NCI-H1092 (cell line): ENCODE measurements around the gene MED13L.

Experiments
- DNase-seq: peaks from one replicate; lab custom pipeline; 2025; lab: John Stamatoyannopoulos, UW

MED13L gene

DNA sequence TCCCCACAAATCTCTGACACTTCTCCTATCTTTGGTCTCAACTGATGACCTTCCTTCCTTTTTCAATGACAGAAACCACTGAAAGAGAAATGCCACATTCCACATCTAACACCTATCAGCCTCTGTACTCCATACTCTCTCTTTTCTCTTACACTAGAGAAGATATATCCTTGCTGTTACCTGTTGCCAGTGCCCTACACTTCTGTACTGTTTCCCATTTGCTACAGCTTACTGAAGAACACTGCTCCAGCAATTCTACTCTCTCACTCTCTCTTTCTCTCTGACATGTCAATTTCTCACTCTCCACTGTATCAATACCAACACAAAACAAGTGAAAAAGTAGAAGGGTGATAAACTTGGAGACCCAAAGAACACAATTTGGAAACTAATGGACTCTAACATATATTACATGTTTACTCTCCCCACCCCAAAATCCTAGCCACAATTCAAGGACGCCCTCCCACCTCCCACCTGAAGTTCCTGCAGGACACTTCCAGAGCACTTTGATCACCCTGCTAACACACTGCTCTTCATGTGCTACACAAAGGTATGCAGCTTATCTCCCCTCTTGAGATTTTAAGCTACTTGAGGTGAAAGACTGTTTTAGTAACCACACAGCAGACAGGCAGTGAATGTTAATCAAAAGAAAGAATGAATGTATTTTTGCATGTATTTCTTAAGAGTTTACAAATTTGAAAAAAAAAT lies 95.0 kb downstream of the MED13L start:
- no peak for DNase-seq

DNA sequence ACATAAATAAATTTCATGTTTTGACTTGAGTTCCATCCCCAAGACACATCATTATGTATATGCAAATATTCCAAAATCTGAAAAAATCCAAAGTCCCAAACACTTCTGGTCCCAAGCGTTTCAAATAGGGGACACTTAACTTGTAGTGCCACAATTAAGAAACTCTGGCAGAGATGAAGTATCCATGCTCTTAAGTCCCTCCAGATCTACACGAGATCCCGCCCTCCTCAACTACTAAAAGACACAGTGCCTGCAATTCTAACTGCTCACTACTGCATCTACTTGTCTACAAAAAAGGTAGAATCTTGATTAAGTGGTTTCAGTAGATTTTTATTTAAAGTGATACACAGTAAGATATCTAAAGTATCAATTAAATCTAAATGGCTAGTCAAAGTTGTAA lies 97.0 kb downstream of the MED13L start:
- DNase-seq, result no peak

DNA sequence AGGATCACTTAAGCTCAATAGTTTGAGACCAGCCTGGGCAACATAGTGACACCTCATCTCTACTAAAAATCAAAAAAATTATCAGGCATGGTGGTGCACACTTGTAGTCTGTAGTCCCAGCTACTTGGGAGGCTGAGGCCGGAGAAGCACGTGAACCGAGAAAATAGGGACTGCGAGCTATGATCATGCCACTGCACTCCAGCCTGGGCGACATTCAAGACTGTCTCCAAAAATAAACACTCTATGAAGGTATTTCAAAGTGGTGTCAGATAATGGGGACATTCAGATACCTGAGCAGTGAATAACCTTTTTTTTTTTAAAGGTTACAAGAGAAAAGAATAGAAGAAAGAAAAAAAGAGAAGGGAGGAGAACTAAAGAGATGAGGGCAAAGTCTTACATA lies 98.1 kb downstream of the MED13L start:
- no peak for DNase-seq

DNA sequence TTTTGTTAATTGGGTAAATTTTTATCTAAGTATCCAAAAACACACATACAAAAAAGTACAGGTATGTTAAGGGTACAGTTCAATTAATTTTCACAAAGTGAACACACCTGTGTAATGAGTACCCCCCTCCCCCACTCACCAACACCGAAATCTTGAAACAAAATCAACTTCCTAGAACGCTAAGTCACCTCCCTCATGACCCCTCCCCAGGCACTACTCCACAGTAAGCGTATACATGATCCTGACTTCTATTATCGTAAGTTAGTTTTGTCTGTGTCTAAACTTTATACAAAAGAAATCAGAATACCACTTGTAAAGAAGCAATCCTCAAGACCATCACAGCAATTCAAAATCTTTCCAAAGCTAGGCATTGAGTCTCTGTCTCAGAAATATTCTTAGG lies 100.5 kb downstream of the MED13L start:
- DNase-seq, result no peak

DNA sequence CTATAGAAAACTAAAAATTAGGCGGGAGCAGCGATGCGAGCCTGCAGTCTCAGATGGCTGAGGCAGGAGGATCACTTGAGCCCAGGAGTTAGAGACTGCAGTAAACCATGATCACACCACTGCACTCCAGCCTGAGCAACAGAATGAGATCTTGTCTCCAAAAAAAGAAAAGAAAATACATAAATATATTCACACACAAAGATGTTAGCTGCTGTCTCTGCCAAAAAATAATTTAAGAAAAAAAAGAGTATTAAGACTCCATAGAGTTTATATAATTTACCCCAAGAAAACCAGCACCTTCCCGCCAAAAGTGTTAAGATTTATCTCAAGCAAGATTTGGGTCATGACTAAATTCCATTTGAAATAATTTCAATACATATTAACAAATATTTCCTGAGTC lies 102.6 kb downstream of the MED13L start:
- DNase-seq, result no peak

DNA sequence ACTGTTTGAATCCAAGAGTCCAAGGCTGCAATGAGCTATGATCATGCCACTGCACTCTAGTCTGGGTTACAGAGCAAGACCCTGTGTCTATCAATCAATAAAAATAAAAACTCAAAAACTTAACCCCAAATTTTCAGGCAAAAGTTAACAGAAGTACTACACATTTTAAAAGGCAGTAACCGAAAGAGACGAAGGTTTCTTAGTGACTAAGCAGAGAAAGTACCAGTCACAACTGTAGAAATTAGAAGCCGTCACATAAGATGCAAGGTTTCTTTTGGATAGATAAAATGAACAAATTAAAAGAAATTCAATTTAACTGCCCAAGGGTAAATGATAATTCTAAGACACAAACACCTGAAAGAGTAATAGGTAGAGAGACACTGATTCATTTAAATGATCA lies 103.5 kb downstream of the MED13L start:
- DNase-seq, result no peak

DNA sequence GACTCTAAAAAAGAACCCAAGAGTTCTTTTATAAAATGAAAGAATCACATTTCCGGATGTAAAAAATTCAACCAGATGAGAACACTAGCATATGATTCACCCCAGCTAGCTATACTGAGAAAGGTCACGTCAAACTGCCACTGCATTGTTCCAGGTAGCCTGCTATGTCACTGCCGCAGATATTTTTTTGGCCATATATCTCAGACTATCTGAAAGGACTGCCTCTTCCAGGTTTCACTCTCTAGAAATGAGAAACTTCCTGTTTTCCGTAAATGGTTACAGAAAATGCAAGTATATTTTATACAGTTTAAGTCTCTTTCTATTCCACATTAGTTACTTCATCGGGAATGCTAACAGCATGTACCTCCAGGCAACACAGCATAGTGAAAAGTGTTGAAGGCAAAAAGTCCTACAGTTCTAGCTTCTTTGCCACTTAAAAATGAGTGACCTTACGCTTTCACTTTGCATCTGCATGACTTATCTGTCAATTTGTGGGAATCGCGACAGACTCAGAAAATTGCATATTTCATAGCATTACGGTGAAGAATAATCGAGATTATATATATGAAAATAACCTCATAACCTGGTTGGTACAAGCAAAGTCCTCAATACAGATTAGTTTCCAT lies 105.2 kb downstream of the MED13L start:
- no peak for DNase-seq

DNA sequence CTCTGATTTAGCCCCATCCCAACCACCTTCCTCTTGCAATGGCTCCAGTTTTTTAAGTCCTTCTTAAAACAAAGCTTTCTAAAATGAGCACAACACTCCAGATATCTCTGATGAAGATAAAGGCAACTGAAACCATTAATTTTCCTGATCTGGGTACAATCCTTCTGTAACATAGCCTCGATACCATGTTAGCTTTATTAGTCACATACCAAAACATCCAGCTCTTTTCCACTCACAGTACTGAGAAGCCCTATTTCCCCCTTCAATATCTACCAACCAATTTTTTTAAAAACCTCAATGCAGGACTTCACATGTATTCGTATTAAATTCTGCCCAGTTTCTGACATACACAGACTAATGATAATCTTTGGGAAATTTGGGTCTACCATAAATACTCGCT lies 105.9 kb downstream of the MED13L start:
- no peak for DNase-seq

DNA sequence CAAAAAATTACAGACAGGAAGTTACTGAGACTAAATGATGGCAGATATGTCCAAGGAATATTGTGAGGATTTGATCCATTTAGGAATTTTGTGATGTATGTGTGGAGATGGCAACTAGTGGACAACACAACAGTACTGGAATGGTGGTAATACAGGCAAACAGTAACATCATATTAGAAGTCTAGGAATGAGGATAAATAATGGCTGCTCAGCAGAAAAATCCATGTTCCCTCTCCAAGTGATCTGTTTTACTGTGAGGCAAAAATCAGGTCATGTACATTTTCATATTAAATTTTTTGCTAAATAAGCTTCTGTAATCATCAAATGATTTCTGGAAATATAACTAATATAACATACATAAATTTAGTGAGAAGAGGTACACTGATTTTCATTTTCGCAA lies 108.4 kb downstream of the MED13L start:
- no peak for DNase-seq

DNA sequence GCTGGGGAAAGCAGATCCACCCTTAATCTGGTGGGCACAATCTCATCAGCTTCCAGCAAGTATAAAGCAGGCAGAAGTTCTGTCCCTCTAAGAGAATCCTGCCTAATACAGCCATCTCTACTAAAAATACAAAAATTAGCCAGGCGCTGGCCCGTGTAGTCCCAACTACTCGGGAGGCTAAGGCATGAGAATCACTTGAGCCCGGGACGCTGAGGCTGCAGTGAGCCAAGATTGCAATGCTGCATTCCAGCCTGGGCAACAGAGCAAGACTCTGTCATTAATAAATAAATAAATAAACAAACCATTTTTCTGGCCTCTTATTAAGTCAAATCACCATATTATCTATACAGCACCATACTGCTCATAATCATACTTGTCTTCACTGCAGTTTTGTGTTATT lies 111.2 kb downstream of the MED13L start:
- DNase-seq, result no peak

DNA sequence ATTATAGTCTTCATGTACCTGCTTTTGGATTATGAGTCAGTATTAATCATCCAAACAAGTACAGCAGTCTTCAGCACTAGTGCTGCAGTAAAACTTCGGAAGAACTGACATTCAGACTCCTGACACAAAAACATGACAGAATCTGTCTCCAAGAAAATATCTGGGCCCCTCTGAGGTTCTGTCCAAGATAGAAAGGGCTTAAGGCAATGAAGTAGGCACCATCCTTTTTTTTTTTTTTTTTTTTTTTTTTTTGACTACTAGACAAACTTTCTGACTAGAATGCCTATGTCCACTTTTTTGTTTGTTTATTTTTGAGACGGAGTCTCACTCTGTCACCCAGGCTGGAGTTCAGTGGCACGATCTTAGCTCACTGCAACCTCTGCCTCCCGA lies 112.5 kb downstream of the MED13L start:
- DNase-seq, result no peak

DNA sequence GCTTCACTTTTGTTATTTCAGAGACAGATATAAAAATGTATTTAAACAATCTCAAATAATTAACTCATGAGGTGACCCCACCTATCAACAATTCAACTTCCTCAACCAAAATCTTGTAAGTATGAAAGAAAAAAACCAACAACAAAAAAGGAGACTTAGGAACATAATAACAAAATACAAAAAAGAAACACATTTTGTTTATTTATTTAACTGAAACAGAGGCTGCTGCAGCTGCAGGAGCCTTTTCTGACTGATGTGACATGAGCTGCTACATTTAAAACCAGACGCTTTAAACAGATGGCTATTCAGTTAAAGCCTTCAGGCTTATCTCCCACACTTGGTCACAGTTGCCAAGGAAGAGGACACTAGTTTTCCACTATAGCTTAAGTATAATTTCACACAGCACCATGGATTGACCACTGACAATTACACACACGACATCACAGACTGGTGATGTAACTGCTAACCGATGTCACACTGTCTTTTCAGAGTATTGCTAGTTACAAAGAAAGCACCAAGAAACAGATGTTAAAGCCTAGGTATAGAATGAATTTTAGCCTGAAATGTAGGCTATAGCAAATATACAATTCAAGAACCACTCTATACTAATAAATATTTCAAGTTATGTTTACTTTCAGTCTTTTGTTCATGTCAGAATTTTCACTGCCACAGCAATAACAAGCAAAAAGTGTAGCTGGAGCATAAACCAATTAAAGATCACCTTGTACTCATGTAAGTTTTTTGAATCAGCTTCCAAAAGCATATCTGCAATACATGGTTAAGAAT lies 113.0 kb downstream of the MED13L start:
- no peak for DNase-seq

DNA sequence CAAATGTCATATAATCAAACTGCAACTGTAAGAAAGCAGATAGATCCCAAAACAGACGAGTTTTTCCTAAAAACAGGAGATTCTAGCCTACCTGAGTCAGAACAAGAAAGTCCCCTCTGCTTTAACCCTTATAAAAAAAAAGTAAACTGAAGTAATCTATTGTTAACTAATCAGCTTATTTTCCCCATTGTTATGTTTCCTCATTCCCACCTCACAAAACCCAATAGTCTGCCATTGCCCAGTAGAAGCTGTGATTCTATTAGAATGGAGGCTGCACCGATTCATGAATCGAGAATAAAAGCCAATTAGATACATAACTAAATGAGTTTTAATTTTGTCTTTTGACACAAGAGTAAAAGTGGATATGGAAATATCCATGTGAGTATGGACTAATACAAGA lies 115.4 kb downstream of the MED13L start:
- no peak for DNase-seq

DNA sequence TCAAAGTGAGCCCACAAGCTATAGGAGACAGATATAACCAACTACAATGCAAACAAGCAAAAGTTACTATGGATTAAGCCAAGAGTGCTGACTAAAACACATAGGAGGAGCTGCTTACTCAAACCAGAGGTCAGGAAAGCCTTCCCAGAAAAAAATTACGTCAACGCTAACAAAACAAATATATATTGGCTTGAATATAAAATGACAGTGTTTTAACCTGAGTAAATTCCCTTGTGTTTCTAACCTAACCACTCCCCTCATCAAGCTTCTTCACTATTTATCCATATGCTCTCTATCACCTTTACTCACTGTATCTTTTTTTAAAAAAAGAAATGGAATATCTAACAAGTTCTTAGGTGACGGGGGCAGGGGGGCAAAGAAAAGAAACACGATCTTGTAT lies 115.9 kb downstream of the MED13L start:
- DNase-seq, result no peak

DNA sequence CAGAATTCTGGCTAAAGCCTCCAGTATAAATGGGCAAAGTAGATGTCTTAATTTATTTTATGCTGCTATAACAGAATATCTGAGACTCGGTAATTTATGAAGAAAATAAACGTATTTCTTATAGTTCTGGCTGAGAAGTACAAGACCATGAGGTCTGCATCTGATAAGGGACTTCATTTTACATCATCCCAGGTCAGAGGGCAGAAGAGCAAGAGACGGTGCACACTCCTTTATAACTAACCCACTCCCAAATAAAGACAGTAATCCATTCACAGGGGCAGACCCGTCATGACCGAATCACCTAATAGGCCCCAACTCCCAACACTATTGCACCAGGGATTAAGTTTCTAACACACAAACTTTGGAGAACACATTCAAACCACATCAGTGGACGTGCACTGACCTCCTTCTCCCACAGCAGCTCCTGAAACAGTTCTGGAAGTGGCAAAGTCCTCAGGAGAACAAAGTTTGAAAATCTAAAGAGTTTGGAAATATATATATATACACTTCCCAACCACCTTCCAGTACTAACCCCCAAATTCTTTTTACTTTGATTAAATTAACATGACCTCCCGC lies 116.5 kb downstream of the MED13L start:
- no peak for DNase-seq

DNA sequence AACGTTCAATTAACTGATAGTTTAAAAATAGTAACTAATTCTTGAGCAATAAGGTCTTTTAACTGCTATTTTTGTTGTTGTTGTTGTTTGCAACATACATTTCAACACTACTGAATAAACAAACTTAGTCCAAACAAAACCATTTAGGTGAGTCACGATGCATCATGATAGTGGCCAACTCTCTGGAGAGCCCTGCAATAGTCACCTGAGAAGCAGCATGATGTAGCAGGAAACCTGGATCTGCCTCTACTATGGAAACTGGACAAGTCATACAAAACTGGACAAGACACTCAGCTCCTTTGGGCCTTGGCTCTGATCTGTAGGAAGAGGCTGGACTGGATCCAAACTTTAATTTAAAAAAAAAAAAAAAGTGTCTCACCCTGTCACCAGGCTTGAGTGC lies 117.3 kb downstream of the MED13L start:
- DNase-seq, result no peak

DNA sequence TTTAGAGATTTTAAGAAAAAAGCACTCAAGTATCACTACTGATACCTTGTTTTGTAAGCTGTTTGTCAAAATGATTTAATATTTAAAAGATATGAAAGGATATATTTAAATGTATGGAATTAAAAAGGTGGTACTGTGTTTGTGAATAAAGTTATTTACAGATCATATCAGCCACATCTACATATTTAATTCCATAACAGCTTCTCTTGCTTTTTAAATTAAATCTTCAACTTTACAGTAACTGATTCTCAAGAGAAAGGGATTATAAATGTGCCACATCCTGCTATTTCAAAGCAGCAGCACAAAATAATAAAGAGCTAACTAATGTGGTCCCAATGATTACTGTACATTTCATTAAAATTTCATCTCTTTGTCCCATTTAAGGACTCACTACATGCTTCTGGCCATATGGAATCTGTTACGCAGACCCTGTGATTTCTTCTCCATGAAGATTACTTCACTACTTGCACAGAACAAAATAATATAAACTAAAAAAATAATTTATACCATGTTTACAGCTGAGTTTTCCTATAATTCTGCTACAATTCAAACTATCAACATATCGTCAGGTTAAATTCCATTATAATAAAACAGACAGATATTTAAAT lies 117.8 kb downstream of the MED13L start:
- no peak for DNase-seq

DNA sequence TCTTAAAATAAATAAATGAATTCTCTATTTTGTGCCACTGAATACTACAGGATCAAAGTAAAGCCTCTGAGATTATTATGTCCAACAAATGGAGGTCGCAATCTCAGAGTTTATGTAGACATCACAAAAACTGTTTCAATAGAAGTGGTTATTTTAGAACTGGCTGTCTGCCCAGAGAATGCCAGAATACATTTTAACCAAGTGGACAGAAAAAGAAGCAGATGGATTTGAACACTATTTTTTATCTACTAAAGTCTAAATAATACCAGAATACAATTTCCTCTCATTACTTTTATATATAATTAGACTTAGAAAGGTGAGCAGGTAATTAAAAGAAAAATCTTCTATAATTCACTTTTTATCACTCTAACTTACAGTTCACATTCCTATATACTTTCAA lies 118.3 kb downstream of the MED13L start:
- no peak for DNase-seq

DNA sequence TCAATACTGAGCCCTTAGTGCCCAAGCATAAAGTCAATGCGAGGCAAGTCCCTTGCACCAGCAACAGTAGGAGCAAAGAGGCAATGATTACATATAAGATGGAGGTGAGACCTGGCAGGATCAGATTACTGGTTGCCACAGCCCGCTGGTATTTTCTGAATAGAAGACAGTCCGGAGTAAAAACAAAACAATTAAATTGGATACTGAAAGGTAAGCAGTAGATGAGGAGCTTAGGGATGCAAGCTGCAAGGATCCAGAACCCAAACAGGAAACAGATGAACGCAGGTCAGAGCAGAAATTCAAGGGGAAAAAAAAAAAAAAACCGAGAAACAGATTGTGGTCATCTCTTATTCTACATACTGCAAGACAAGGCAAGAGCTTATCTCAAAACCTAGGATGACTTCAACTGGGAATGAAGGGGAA lies 119.6 kb downstream of the MED13L start:
- no peak for DNase-seq

DNA sequence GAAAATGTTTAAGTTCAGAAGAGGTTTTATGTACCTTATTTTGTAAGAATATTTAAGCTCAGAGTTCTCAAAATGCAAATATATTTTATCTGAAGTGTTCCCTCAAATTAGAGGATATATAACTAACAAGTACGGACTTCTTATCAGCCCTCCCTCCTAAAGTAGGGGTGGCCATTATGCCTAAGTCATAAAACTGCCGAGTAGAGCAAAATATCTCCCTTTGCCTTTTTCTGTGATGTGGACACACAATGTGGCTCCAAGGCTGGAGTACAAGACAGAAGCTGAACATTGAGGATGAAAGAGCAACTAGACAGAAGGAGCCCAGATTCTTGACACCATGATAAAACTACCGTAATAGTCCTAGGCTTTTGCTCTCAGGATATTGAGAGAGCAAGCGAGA lies 120.9 kb downstream of the MED13L start:
- no peak for DNase-seq

DNA sequence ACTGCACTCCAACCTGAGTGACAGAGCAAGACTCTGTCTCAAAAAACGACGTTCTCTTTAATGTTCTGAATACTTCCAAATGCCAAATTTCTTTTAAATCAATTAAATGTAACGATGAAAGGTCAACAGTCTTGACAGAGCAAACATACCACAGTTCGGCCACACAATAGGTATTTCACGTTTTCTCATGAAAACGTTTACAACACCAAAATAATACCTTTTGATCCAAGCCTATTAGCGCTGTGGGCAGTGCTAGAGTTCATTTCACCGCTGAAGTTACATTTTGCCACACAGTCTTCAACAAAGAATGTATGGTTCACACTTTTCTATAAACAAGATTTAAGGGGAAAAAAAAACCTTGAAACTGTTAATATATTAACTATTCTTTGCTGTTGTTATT lies 122.1 kb downstream of the MED13L start:
- no peak for DNase-seq

DNA sequence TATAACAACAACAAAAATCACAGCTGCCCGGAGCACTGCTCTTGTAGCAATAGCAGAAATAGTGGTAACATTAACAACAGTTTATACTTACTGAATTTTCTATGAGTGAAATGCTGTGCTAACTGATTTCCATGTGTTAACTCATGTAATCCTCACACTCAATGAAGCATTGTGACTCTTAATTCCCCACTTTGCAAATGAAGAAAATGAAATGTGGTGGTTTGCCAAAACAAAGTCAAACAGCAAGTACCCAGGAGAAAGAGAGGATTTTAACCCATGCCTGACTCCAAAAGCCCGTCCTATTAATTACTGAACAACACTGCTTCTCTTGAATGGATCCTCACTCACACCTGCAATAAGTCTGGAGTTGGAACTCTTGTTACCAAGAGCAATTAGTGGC lies 123.5 kb downstream of the MED13L start:
- DNase-seq, result no peak

DNA sequence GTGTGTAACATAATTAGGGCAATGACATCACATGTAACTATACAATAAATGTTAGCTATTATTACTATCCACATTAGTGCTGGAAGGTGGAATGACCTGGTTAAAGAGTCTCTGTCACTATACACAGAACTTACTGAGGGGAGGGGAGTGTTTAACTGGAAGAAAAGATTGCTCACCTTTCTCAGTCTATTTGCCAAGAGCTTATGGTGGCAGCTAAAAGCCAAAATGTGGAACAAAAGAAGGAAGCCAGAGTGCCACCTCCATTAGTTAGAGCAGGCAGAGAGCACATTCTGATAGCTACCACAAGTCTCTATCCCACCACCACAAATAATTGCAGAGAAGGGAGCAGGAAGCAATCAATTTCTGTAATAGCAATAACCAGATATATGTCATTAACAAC lies 124.4 kb downstream of the MED13L start:
- no peak for DNase-seq
